Measurements from ENCODE around the gene THEM5. TPM values are rescaled to one million over a fixed set of nuclear protein-coding genes. Genes with fewer than 3 reads are reported as not detected.

THEM5 gene
- total RNA-seq, 5 donors from 2014 or later (not counting 1 experiment from before 2014, with no cell fraction given) = not detected

DNA sequence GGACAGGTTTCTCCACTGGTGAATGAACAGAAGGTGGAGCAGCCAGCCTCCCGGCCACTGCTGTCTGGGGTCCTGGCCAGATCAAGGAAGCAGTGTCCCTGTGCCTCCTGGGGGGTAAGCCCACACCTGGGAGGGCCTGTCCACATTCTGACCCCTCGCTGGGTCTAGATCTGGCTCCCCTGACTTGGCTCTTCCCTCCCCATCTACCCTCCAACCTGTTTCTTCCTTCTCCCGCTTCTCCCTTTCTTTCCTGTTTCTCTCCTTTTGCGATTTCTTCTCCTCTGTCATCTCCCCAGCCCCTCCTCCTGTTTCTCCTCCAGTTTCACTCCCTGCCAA is 22.3 kb downstream of the THEM5 start:
- ChIA-PET POLR2A (interaction anchor here in 1 of 2 donors (0.7 kb wide), 1 partner anchor 482 kb away, joined by 3 read pairs; no protein-coding TSS in a partner anchor), CTCF (interaction anchor here in 1 of 2 donors (1.0 kb wide), 1 partner anchor 9 kb away, joined by 4 read pairs; no protein-coding TSS in a partner anchor)
- H3K4me3 ChIP-seq (ENCODE audit: control insufficient read depth in 1 of 2, extremely low read depth in 1 of 2, low read length in 1 of 2) = peak overlapping the region in 1 of 2 donors; percentile 20
- H3K36me3 ChIP-seq (ENCODE audit: control insufficient read depth in 2 of 2, extremely low read depth in 1 of 2, insufficient read depth in 1 of 2, low read length in 1 of 2) = no peaks in the 10 kb centered on the region
- Mint-ChIP-seq H3K36me3 (no peaks in the 10 kb centered on the region), H3K27ac (peak overlapping the region; percentile 85 to 87), H3K9me3 (no peaks in the 10 kb centered on the region), H3K4me3 (peak overlapping the region; percentile 18 to 80 (median 43)), H3K27me3 (no peaks in the 10 kb centered on the region), H3K4me1 (peaks cover 71 to 94% (median 76%) of the 10 kb centered on the region in 3 donors)
- DNase-seq (no peak), ATAC-seq (replicated peaks in 1 of 4) (no peak)
- H3K27ac ChIP-seq (ENCODE audit: low read length) = peak overlapping the region; percentile 60
- WGBS (ENCODE audit: insufficient coverage) = 83% methylated on average over 4 of the region's 4 CpGs
- H3K27me3 ChIP-seq (replicated peaks in 1 of 2; ENCODE audit: control insufficient read depth in 2 of 2, extremely low read depth in 1 of 2, insufficient read depth in 2 of 2, low read length in 1 of 2) = no peaks in the 10 kb centered on the region
- no peaks in the 10 kb centered on the region for H3K9me3 ChIP-seq
- H3K4me1 ChIP-seq (ENCODE audit: control insufficient read depth in 1 of 2, extremely low read depth in 1 of 2, insufficient read depth in 2 of 2, low read length in 2 of 2) = peaks cover 32 to 89% of the 10 kb centered on the region in 2 experiments

DNA sequence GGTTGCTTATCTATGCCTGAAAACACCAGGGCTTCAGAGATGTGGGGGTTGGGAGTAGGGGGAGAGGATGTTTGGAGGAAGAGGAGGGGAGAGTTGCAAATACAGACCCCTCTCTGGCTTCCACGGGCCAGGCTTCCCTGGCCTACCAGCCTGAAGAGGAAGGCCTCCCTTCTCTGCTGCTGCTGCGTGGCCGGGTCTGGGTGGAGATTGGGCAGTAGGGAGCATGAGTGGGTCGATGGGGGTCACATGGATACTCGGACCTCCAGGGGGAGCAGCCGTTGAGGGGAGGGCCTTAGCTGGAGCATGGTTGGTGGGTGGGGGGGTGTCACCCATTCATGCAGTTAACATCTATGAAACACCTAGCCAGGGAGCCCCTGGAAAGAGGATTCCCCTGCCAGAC is 23.5 kb downstream of the THEM5 start:
- Histone ChIP-seq H3K4me1 (ENCODE audit: control insufficient read depth in 1 of 2, extremely low read depth in 1 of 2, insufficient read depth in 2 of 2, low read length in 2 of 2) (peaks cover 32 to 92% of the 10 kb centered on the region in 2 experiments), H3K4me3 (ENCODE audit: control insufficient read depth in 1 of 2, extremely low read depth in 1 of 2, low read length in 1 of 2) (no peak overlapping the region), H3K27me3 (replicated peaks in 1 of 2; ENCODE audit: control insufficient read depth in 2 of 2, extremely low read depth in 1 of 2, insufficient read depth in 2 of 2, low read length in 1 of 2) (no peaks in the 10 kb centered on the region), H3K27ac (ENCODE audit: low read length) (peak overlapping the region; percentile 78), H3K9me3 (no peaks in the 10 kb centered on the region), H3K36me3 (ENCODE audit: control insufficient read depth in 2 of 2, extremely low read depth in 1 of 2, insufficient read depth in 1 of 2, low read length in 1 of 2) (no peaks in the 10 kb centered on the region)
- H3K27me3 Mint-ChIP-seq = no peaks in the 10 kb centered on the region
- peak overlapping the region in 1 of 3 donors; percentile 80 for H3K4me3 Mint-ChIP-seq
- POLR2A ChIA-PET = interaction anchor here in 1 of 2 donors (0.6 kb wide), 2 partner anchors 8 to 100 kb away, joined by 3 to 4 read pairs; no protein-coding TSS in a partner anchor
- peak overlapping the region; percentile 87 to 88 for H3K27ac Mint-ChIP-seq
- no peak for ATAC-seq (replicated peaks in 1 of 4)
- H3K36me3 Mint-ChIP-seq = no peaks in the 10 kb centered on the region
- no peaks in the 10 kb centered on the region for H3K9me3 Mint-ChIP-seq
- CTCF ChIA-PET = interaction anchor here in 1 of 2 donors (0.6 to 1.0 kb wide), 5 partner anchors 8 to 297 kb away, joined by 3 to 4 read pairs (median 3); no protein-coding TSS in a partner anchor
- DNase-seq = no peak
- peaks cover 74 to 93% (median 83%) of the 10 kb centered on the region in 3 donors for H3K4me1 Mint-ChIP-seq
- WGBS (ENCODE audit: insufficient coverage) = 60% methylated on average over 1 of the region's 6 CpGs

DNA sequence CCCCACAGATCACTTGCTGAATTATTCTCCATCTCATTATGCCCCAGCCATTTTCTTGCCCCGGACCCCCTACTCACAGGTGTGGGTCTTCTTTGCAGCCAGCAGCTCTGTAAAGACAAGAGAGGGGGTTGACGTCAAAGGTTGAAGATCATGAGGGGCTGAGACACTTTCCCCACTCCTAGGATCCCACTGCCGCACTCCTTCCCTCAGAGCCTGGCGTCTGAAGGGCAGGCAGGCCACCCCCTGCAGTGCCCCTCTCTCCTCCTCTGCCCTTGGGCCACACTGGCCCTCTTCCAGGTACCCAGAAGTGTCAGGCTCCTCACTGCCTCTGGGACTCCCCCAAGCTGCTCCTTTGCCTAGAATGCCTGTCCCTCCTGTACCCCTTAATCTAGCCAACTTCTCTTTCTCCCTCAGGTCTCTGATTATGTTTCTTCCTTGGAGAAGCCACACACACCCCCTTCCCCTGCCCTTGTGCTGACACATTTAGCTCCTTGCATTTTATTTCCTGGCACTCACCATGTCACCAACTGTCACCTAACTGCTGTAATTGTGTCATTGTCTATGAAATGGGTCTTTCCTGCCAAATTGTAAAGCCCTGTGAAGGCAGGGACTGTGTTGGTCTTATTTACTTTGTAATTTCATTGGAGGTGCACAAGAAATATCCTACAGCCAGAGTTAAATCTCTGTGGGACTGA is 24.0 kb downstream of the THEM5 start:
- H3K4me3 Mint-ChIP-seq = peak overlapping the region; percentile 18 to 80 (median 18)
- DNase-seq (no peak), ATAC-seq (replicated peaks in 1 of 4) (no peak)
- Histone ChIP-seq H3K27ac (ENCODE audit: low read length) (peak overlapping the region; percentile 78), H3K27me3 (replicated peaks in 1 of 2; ENCODE audit: control insufficient read depth in 2 of 2, extremely low read depth in 1 of 2, insufficient read depth in 2 of 2, low read length in 1 of 2) (no peaks in the 10 kb centered on the region), H3K4me1 (ENCODE audit: control insufficient read depth in 1 of 2, extremely low read depth in 1 of 2, insufficient read depth in 2 of 2, low read length in 2 of 2) (peaks cover 34 to 86% of the 10 kb centered on the region in 2 experiments), H3K4me3 (ENCODE audit: control insufficient read depth in 1 of 2, extremely low read depth in 1 of 2, low read length in 1 of 2) (no peak overlapping the region), H3K36me3 (ENCODE audit: control insufficient read depth in 2 of 2, extremely low read depth in 1 of 2, insufficient read depth in 1 of 2, low read length in 1 of 2) (no peaks in the 10 kb centered on the region), H3K9me3 (no peaks in the 10 kb centered on the region)
- ChIA-PET CTCF (no interaction called here), POLR2A (interaction anchor here in 1 of 2 donors (0.6 kb wide), 1 partner anchor 7 kb away, joined by 4 read pairs; no protein-coding TSS in a partner anchor)
- no peaks in the 10 kb centered on the region for H3K9me3 Mint-ChIP-seq
- no peaks in the 10 kb centered on the region for H3K27me3 Mint-ChIP-seq
- H3K27ac Mint-ChIP-seq = peak overlapping the region; percentile 87 to 88
- H3K4me1 Mint-ChIP-seq = peaks cover 72 to 92% (median 85%) of the 10 kb centered on the region in 3 donors
- no peaks in the 10 kb centered on the region for H3K36me3 Mint-ChIP-seq
- WGBS (ENCODE audit: insufficient coverage) = 79% methylated on average over 2 of the region's 4 CpGs

DNA sequence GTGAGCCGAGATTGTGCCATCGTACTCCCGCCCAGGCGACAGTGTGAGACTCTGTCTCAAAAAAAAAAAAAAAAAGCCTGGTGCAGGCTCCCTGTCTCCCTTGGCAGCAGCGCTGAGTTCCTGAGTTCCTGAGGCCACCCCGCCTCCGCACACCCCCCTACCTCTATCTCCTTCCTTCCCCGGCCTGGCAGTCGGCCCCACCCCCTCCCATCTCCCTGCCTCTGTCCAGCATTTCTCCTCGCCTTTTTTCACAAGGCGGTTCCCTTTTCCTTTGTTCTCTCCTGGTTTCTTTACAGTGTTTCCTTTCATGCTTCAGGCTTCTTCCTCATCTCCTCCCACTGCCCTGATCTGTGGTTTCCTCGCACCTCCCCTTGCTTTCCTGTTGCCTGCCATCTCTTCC is 24.6 kb downstream of the THEM5 start:
- peak in 1 of 4 experiments; percentile 18 for ATAC-seq (replicated peaks in 1 of 4)
- ChIA-PET POLR2A (interaction anchor here in 1 of 2 donors (0.6 kb wide), 1 partner anchor 1792 kb away, joined by 3 read pairs; no protein-coding TSS in a partner anchor), CTCF (no interaction called here)
- Histone ChIP-seq H3K27me3 (replicated peaks in 1 of 2; ENCODE audit: control insufficient read depth in 2 of 2, extremely low read depth in 1 of 2, insufficient read depth in 2 of 2, low read length in 1 of 2) (no peaks in the 10 kb centered on the region), H3K27ac (ENCODE audit: low read length) (peak overlapping the region; percentile 78), H3K36me3 (ENCODE audit: control insufficient read depth in 2 of 2, extremely low read depth in 1 of 2, insufficient read depth in 1 of 2, low read length in 1 of 2) (no peaks in the 10 kb centered on the region), H3K9me3 (no peaks in the 10 kb centered on the region), H3K4me1 (ENCODE audit: control insufficient read depth in 1 of 2, extremely low read depth in 1 of 2, insufficient read depth in 2 of 2, low read length in 2 of 2) (peaks cover 34 to 80% of the 10 kb centered on the region in 2 experiments), H3K4me3 (ENCODE audit: control insufficient read depth in 1 of 2, extremely low read depth in 1 of 2, low read length in 1 of 2) (peak overlapping the region in 1 of 2 donors; percentile 3)
- peak in 1 of 35 experiments; percentile 37 for DNase-seq
- no peaks in the 10 kb centered on the region for H3K9me3 Mint-ChIP-seq
- H3K36me3 Mint-ChIP-seq = no peaks in the 10 kb centered on the region
- H3K4me1 Mint-ChIP-seq = peaks cover 66 to 91% (median 82%) of the 10 kb centered on the region in 3 donors
- no peaks in the 10 kb centered on the region for H3K27me3 Mint-ChIP-seq
- peak overlapping the region; percentile 87 to 88 for H3K27ac Mint-ChIP-seq
- H3K4me3 Mint-ChIP-seq = peak overlapping the region; percentile 18 to 80 (median 18)
- 16% methylated on average over 8 of the region's 12 CpGs for WGBS (ENCODE audit: insufficient coverage)

DNA sequence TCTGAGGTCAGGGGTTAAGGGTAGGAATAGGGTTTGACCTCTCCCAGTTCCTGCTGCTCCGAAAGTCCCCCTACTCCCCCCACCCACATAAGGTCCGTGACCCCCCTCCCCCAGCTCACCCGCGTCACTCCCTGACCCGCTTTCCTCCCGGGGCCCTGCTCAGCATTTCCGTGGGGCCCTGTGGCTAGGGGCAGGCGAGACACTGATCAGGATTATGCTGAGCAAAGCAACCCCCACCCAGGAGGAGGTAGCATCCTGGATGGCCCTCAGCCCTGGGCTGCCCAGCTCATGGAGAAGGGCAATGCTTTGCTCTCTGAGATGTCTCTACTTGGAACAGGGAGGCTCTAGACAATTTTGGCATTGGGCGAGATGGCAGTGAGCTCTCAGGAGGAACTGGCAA is 25.7 kb downstream of the THEM5 start:
- H3K4me3 ChIP-seq (ENCODE audit: control insufficient read depth in 1 of 2, extremely low read depth in 1 of 2, low read length in 1 of 2) = no peak overlapping the region
- WGBS (ENCODE audit: insufficient coverage) = 86% methylated on average over 1 of the region's 9 CpGs
- no peaks in the 10 kb centered on the region for H3K27me3 ChIP-seq (replicated peaks in 1 of 2; ENCODE audit: control insufficient read depth in 2 of 2, extremely low read depth in 1 of 2, insufficient read depth in 2 of 2, low read length in 1 of 2)
- no peaks in the 10 kb centered on the region for H3K27me3 Mint-ChIP-seq
- peaks cover 58 to 87% (median 72%) of the 10 kb centered on the region in 3 donors for H3K4me1 Mint-ChIP-seq
- no peaks in the 10 kb centered on the region for H3K9me3 Mint-ChIP-seq
- peak overlapping the region; percentile 34 to 80 (median 51) for H3K4me3 Mint-ChIP-seq
- no peaks in the 10 kb centered on the region for H3K36me3 ChIP-seq (ENCODE audit: control insufficient read depth in 2 of 2, extremely low read depth in 1 of 2, insufficient read depth in 1 of 2, low read length in 1 of 2)
- peak in 1 of 35 experiments; percentile 25 for DNase-seq
- peaks cover 29 to 70% of the 10 kb centered on the region in 2 experiments for H3K4me1 ChIP-seq (ENCODE audit: control insufficient read depth in 1 of 2, extremely low read depth in 1 of 2, insufficient read depth in 2 of 2, low read length in 2 of 2)
- H3K27ac Mint-ChIP-seq = peak overlapping the region; percentile 87 to 88
- ATAC-seq (replicated peaks in 1 of 4) = no peak
- H3K9me3 ChIP-seq = no peaks in the 10 kb centered on the region
- H3K27ac ChIP-seq (ENCODE audit: low read length) = peak overlapping the region; percentile 78
- CTCF ChIA-PET = interaction anchor here in 1 of 2 donors (0.7 kb wide), 1 partner anchor 10 kb away, joined by 3 read pairs; no protein-coding TSS in a partner anchor
- POLR2A ChIA-PET = interaction anchor here (0.6 kb wide), 2 partner anchors 12 to 13 kb away, joined by 3 to 6 read pairs; no protein-coding TSS in a partner anchor
- H3K36me3 Mint-ChIP-seq = no peaks in the 10 kb centered on the region

Measured in T-cell (primary cell).